ENCODE results near the gene TEX2. TPM values are rescaled to one million over a fixed set of nuclear protein-coding genes. Genes with fewer than 3 reads are reported as not detected.

TEX2 gene
- total and polyA plus RNA-seq, 2 of the 13 experiments (the other 11 are each of a cell fraction or from before 2014, with no cell fraction given) = 21.4 to 37.7 TPM

- TF ChIP-seq ZBTB4 (CRISPR knock-in tag; IDR thresholded peaks at IDR 0.05; ENCODE audit: borderline replicate concordance) = 0 out of 2 replicates have a peak, but pooled peaks have one; percentile 37
- TF ChIP-seq, protein P1, sequence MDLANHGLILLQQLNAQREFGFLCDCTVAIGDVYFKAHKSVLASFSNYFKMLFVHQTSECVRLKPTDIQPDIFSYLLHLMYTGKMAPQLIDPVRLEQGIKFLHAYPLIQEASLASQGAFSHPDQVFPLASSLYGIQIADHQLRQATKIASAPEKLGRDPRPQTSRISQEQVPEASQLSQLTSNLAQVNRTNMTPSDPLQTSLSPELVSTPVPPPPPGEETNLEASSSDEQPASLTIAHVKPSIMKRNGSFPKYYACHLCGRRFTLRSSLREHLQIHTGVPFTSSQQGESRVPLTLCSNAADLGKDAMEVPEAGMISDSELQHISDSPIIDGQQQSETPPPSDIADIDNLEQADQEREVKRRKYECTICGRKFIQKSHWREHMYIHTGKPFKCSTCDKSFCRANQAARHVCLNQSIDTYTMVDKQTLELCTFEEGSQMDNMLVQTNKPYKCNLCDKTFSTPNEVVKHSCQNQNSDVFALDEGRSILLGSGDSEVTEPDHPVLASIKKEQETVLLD (CRISPR knock-in tag; IDR thresholded peaks at IDR 0.05; ENCODE audit: low read depth) = no peak
- TF ChIP-seq TGIF2 (CRISPR knock-in tag; IDR thresholded peaks at IDR 0.05) = peak; percentile 10; the same call in 1 of the 2 replicates
- no peak for TF ChIP-seq GABPA (IDR thresholded peaks at IDR 0.05; ENCODE audit: low read depth, low read length)
- no peak for TF ChIP-seq GABPA (CRISPR knock-in tag; IDR thresholded peaks at IDR 0.05; ENCODE audit: low read depth)
- peak; percentile 68; the same call in 1 of the 2 replicates for TF ChIP-seq ZNF333 (CRISPR knock-in tag; IDR thresholded peaks at IDR 0.05; ENCODE audit: borderline replicate concordance)
- TF ChIP-seq ZNF775 (CRISPR knock-in tag; IDR thresholded peaks at IDR 0.05; ENCODE audit: borderline replicate concordance) = 0 out of 2 replicates have a peak, but pooled peaks have one; percentile 66
- TF ChIP-seq KMT2A (CRISPR knock-in tag; IDR thresholded peaks at IDR 0.05) = peak; percentile 81
- no peak for TF ChIP-seq PHF20 (CRISPR knock-in tag; IDR thresholded peaks at IDR 0.05)
- TF ChIP-seq ZNF256 (CRISPR knock-in tag; conservative IDR thresholded peaks at IDR 0.05) = peak; percentile 74; the same call in 1 of the 2 replicates
- TF ChIP-seq STAG1 (CRISPR knock-in tag; IDR thresholded peaks at IDR 0.05) = peak; percentile 64
- TF ChIP-seq ISX (CRISPR knock-in tag; conservative IDR thresholded peaks at IDR 0.05) = no peak
- peak; percentile 93 for TF ChIP-seq ZNF574 (CRISPR knock-in tag; IDR thresholded peaks at IDR 0.05)
- no peak for TF ChIP-seq TAF15 (IDR thresholded peaks at IDR 0.05; ENCODE audit: low read depth, low read length, poor library complexity, severe bottlenecking)
- peak; percentile 72; the same call in 1 of the 2 replicates for TF ChIP-seq ZSCAN25 (CRISPR knock-in tag; IDR thresholded peaks at IDR 0.05)
- TF ChIP-seq ZNF10 (CRISPR knock-in tag; IDR thresholded peaks at IDR 0.05; ENCODE audit: borderline replicate concordance, low read depth) = no peak
- TF ChIP-seq TCF12 (IDR thresholded peaks at IDR 0.05) = no peak
- peak; percentile 95 for TF ChIP-seq TCF12 (CRISPR knock-in tag; IDR thresholded peaks at IDR 0.05)
- no peak for TF ChIP-seq HNRNPUL1 (IDR thresholded peaks at IDR 0.05; ENCODE audit: low read depth, low read length)
- TF ChIP-seq, protein P2, sequence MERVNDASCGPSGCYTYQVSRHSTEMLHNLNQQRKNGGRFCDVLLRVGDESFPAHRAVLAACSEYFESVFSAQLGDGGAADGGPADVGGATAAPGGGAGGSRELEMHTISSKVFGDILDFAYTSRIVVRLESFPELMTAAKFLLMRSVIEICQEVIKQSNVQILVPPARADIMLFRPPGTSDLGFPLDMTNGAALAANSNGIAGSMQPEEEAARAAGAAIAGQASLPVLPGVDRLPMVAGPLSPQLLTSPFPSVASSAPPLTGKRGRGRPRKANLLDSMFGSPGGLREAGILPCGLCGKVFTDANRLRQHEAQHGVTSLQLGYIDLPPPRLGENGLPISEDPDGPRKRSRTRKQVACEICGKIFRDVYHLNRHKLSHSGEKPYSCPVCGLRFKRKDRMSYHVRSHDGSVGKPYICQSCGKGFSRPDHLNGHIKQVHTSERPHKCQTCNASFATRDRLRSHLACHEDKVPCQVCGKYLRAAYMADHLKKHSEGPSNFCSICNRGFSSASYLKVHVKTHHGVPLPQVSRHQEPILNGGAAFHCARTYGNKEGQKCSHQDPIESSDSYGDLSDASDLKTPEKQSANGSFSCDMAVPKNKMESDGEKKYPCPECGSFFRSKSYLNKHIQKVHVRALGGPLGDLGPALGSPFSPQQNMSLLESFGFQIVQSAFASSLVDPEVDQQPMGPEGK (CRISPR knock-in tag; IDR thresholded peaks at IDR 0.05) = peak; percentile 95
Observed at GRCh38 chr17:64216338-64217248, 46.5 kb downstream of the TEX2 start (continued).

All from HepG2 (cell line).